ENCODE data around the gene EIF5. TPM values are rescaled to one million over a fixed set of nuclear protein-coding genes. Genes with fewer than 3 reads are reported as not detected.
A peak's percentile ranks its signal among the peaks of the same experiment; 100 is the strongest.

Gene EIF5
- total and polyA plus RNA-seq, 2 donors (not counting 3 experiments of a cell fraction or from before 2014, with no cell fraction given): 175 to 313 TPM

GRCh38 chr14:103391048-103391447 lies 57.0 kb downstream of the EIF5 start:
- H3K27me3 ChIP-seq (ENCODE audit: control insufficient read depth in 2 of 2, insufficient read depth in 2 of 2, low read length in 2 of 2): no peaks in the 10 kb centered on the region
- no peaks in the 10 kb centered on the region for H3K9me1 ChIP-seq (replicated peaks; ENCODE audit: control insufficient read depth, extremely low read depth, insufficient read depth, low read length)
- CTCF ChIA-PET: interaction anchor here (0.5 to 3.0 kb wide), 41 partner anchors 9 to 323 kb away, joined by 3 to 74 read pairs (median 5); partner anchors contain the start of gene EIF5
- no peak overlapping the region for H2AFZ ChIP-seq (ENCODE audit: low read depth, low read length)
- FAIRE-seq (peak; percentile 50), DNase-seq (ENCODE audit: low read depth, low spot score) (peak; percentile 80)
- H3K27ac ChIP-seq (ENCODE audit: insufficient read depth, low read depth, low read length): no peak overlapping the region
- H3K9ac ChIP-seq (replicated peaks; ENCODE audit: extremely low read depth, insufficient read depth, low read length): no peak overlapping the region
- H3K4me3 ChIP-seq (replicated peaks in 1 of 3; ENCODE audit: insufficient read depth in 1 of 3, low read depth in 1 of 3, low read length in 3 of 3): no peak overlapping the region
- no peaks in the 10 kb centered on the region for H3K36me3 ChIP-seq (ENCODE audit: control insufficient read depth in 2 of 2, extremely low read depth in 1 of 2, insufficient read depth in 2 of 2, low read length in 2 of 2)
- dilution Hi-C loops (cut with MboI; ENCODE audit: extremely low pct_ligation_motif_present, low sequenced_read_pairs): no loop called here
- H3K9me3 ChIP-seq (replicated peaks; ENCODE audit: control insufficient read depth, insufficient read depth, low read length): no peaks in the 10 kb centered on the region
- BruUV-seq (replicated peaks): no TSS peak
- H3K79me2 ChIP-seq (ENCODE audit: control insufficient read depth, insufficient read depth, low read length): peaks cover 96% of the 10 kb centered on the region
- POLR2A ChIA-PET: interaction anchor here (0.9 to 1.9 kb wide), 4 partner anchors 46 to 57 kb away, joined by 3 to 19 read pairs (median 4); partner anchors contain the start of gene EIF5
- no peak overlapping the region for H3K4me2 ChIP-seq (ENCODE audit: insufficient read depth, low read length)
- intact Hi-C loops (cut with micrococcal nuclease): loop anchor here (5.0 kb wide), 1 partner anchor 94 kb away; no protein-coding TSS in a partner anchor
- no peak for TF ChIP-seq EZH2 (IDR thresholded peaks at IDR 0.05; ENCODE audit: borderline replicate concordance, low read depth, low read length, severe bottlenecking)
- TF ChIP-seq, protein P1, sequence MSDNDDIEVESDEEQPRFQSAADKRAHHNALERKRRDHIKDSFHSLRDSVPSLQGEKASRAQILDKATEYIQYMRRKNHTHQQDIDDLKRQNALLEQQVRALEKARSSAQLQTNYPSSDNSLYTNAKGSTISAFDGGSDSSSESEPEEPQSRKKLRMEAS (IDR thresholded peaks at IDR 0.05; ENCODE audit: insufficient read depth, insufficient read length): no peak
- peak; percentile 49 to 64 for TF ChIP-seq CTCF (IDR thresholded peaks at IDR 0.05; ENCODE audit: extremely low read depth in 1 of 2, insufficient read depth in 1 of 2, low read depth in 1 of 2, low read length in 2 of 2)
- TF ChIP-seq FOS (IDR thresholded peaks at IDR 0.05; ENCODE audit: borderline replicate concordance, insufficient read depth, low read length): no peak
- no peak for TF ChIP-seq POLR2AphosphoS5 (IDR thresholded peaks at IDR 0.05; ENCODE audit: insufficient read depth, low read depth, low read length)
- H3K4me1 ChIP-seq (ENCODE audit: control insufficient read depth, extremely low read depth, insufficient read depth, low read length): peaks cover 37% of the 10 kb centered on the region
- peaks cover 24% of the 10 kb centered on the region for H4K20me1 ChIP-seq (replicated peaks; ENCODE audit: control insufficient read depth, extremely low read depth, insufficient read depth, low read length)

All from endothelial cell of umbilical vein (primary cell).